Prostate gland (tissue), 2 donors: ENCODE results near the gene THRAP3. TPM values are rescaled to one million over a fixed set of nuclear protein-coding genes. Genes with fewer than 3 reads are reported as not detected.

Experiments
- DNase-seq: peaks from one replicate; pipeline ENCODE4 v3.0.0-alpha.2; 2019; ENCODE audit warnings: low spot score
- H3K27ac ChIP-seq, 2 donors: fragments of 200-600 bp; sonication (generic); 2 replicates each; pipeline ENCODE4 v1.5.1; 2017 to 2019
- H3K27me3 ChIP-seq: fragments of 200-600 bp; sonication (generic); replicated peaks from 2 replicates; pipeline ENCODE4 v1.5.1; 2019; ENCODE audit not compliant: insufficient read depth
- H3K36me3 ChIP-seq, 2 donors: fragments of 200-600 bp; sonication (generic); 1 replicate in 1 of 2; 2 replicates in 1 of 2; pipeline versions ENCODE4 v1.5.1 to v1.8.1; 2017 to 2019
- H3K4me1 ChIP-seq: fragments of 200-600 bp; sonication (generic); replicated peaks from 2 replicates; pipeline ENCODE4 v1.5.1; 2019
- H3K4me3 ChIP-seq, 2 donors: fragments of 200-600 bp; sonication (generic); 2 replicates each; pipeline ENCODE4 v1.5.1; 2017 to 2019
- H3K9me3 ChIP-seq: fragments of 200-600 bp; sonication (generic); 2 replicates; pipeline ENCODE4 v1.5.1; 2017
- POLR2A ChIP-seq: fragments of 450-650 bp; IDR thresholded peaks from one replicate; pipeline ENCODE4 v1.6.1; 2016; ENCODE audit warnings: antibody characterized with exemption, mild to moderate bottlenecking
- POLR2AphosphoS5 ChIP-seq: sonication (generic); formaldehyde crosslinking; IDR thresholded peaks from one replicate; pipeline ENCODE4 v1.6.1; 2017; ENCODE audit warnings: antibody characterized with exemption
- WGBS: methylation state at CpG from one replicate; pipeline ENCODE4 v1.1.5; 2018; 5-methylcytosine and 5-hydroxymethylcytosine counted together
- intact Hi-C: fragments of 100-400 bp; cut with DNase I; formaldehyde crosslinking; loops from one replicate; pipeline ENCODE4 v1.14.2; 2022
- total RNA-seq, 2 donors: library from RNA; depleted of rRNA; stranded (reverse); fragments of >200 nt; gene quantifications; one replicate each; pipeline ENCODE4 v1.1.0, GENCODE V29; 2016
- TF ChIP-seq, protein P1 (sequence below), 4 experiments: fragments of 200-600 bp in 2 of 4; fragments of 450-650 bp in 2 of 4; sonication (generic) in 2 of 4; IDR thresholded peaks; 1 replicate in 3 of 4; 2 replicates in 1 of 4; pipeline ENCODE4 v1.5.1; 2016 to 2019; ENCODE audit warnings: antibody characterized with exemption in 4 of 4, mild to moderate bottlenecking in 2 of 4, moderate library complexity in 2 of 4

THRAP3 gene, protein sequence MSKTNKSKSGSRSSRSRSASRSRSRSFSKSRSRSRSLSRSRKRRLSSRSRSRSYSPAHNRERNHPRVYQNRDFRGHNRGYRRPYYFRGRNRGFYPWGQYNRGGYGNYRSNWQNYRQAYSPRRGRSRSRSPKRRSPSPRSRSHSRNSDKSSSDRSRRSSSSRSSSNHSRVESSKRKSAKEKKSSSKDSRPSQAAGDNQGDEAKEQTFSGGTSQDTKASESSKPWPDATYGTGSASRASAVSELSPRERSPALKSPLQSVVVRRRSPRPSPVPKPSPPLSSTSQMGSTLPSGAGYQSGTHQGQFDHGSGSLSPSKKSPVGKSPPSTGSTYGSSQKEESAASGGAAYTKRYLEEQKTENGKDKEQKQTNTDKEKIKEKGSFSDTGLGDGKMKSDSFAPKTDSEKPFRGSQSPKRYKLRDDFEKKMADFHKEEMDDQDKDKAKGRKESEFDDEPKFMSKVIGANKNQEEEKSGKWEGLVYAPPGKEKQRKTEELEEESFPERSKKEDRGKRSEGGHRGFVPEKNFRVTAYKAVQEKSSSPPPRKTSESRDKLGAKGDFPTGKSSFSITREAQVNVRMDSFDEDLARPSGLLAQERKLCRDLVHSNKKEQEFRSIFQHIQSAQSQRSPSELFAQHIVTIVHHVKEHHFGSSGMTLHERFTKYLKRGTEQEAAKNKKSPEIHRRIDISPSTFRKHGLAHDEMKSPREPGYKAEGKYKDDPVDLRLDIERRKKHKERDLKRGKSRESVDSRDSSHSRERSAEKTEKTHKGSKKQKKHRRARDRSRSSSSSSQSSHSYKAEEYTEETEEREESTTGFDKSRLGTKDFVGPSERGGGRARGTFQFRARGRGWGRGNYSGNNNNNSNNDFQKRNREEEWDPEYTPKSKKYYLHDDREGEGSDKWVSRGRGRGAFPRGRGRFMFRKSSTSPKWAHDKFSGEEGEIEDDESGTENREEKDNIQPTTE
- 100 to 1,000 TPM; 100 to 123 TPM for total RNA-seq

DNA sequence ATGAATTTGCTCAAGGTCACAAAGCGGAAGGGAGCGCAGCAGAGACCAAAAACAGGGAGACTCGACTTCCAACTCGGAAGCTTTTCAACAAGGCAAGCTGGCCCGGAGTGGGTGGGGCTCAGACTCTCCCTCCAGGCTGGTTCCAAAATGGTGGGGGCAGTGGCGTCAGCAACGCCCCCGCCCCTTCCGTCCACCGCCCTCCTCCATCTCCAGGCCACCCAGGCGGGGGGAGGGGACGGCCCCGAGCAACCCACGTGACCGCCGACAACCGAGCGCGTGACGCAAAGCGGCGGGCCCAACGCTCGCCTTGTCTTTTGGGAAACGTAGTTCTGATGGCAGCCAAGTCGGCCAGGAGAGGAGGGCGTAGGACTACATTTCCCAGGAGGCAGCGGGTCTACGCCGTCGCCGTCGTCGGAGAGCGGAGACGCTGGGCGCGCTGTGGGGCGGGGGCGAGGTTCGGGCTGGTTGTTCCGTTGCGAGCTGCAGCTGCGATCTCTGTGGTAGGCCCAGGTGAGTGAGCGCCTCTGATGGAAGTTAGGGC, at the start of gene THRAP3:
Gene THRAP3 (plus strand): TSS at position 448 of the 541 bp plus-strand sequence. CDS start 58,121 bp downstream, outside the sequence.
- intact Hi-C loops = loop anchor here (1.0 to 5.0 kb wide), 2 partner anchors 58 to 75 kb away; partner anchors contain the start of gene TRAPPC3
- Histone ChIP-seq H3K9me3 (no peaks in the 10 kb centered on the region), H3K4me3 (peak within 1 kb of the TSS; percentile 66 to 68), H3K27ac (peak within 1 kb of the TSS; percentile 98), H3K27me3 (no peaks in the 10 kb centered on the region), H3K4me1 (peaks cover 11% of the 10 kb centered on the region), H3K36me3 (no peaks in the 10 kb centered on the region)
- TF ChIP-seq POLR2AphosphoS5 (peak; percentile 100), POLR2A (peak; percentile 94)
- TF ChIP-seq, protein P1, sequence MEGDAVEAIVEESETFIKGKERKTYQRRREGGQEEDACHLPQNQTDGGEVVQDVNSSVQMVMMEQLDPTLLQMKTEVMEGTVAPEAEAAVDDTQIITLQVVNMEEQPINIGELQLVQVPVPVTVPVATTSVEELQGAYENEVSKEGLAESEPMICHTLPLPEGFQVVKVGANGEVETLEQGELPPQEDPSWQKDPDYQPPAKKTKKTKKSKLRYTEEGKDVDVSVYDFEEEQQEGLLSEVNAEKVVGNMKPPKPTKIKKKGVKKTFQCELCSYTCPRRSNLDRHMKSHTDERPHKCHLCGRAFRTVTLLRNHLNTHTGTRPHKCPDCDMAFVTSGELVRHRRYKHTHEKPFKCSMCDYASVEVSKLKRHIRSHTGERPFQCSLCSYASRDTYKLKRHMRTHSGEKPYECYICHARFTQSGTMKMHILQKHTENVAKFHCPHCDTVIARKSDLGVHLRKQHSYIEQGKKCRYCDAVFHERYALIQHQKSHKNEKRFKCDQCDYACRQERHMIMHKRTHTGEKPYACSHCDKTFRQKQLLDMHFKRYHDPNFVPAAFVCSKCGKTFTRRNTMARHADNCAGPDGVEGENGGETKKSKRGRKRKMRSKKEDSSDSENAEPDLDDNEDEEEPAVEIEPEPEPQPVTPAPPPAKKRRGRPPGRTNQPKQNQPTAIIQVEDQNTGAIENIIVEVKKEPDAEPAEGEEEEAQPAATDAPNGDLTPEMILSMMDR (IDR thresholded peaks at IDR 0.05) = peak in 1 of 4 experiments; percentile 3
- peak; percentile 100 for DNase-seq
- 0% methylated on average over 45 of the region's 45 CpGs for WGBS

DNA sequence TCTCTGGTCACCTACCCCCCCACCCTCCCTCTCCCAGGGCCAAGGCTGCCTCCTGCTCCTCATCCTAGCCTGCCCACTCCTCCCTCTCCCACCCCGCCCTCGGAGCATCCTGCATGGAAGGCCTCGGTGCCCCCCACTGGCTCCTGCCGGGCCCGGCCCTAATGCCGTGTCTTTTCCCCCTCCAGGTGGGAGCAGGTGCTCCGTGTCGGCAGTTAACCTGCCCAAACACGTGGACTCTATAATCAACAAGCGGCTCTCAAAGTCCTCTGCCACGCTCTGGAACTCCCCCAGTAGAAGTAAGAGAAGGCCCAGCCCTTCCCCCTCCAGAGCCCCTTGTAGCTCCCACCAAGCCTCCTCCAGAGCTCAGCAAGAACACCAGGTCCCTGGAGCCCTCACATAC, 49.5 kb upstream of the THRAP3 start:
- DNase-seq = no peak
- H3K4me3 ChIP-seq = no peak overlapping the region
- no peaks in the 10 kb centered on the region for H3K27me3 ChIP-seq
- WGBS = 38% methylated on average over 11 of the region's 11 CpGs
- no peaks in the 10 kb centered on the region for H3K4me1 ChIP-seq
- intact Hi-C loops = no loop called here
- H3K27ac ChIP-seq = peak overlapping the region in 1 of 2 donors; percentile 53
- H3K36me3 ChIP-seq = peaks cover 31 to 51% of the 10 kb centered on the region in 2 donors
- TF ChIP-seq, protein P1 (IDR thresholded peaks at IDR 0.05) = no peak
- TF ChIP-seq POLR2A = no peak
- TF ChIP-seq POLR2AphosphoS5 = no peak
- no peaks in the 10 kb centered on the region for H3K9me3 ChIP-seq

DNA sequence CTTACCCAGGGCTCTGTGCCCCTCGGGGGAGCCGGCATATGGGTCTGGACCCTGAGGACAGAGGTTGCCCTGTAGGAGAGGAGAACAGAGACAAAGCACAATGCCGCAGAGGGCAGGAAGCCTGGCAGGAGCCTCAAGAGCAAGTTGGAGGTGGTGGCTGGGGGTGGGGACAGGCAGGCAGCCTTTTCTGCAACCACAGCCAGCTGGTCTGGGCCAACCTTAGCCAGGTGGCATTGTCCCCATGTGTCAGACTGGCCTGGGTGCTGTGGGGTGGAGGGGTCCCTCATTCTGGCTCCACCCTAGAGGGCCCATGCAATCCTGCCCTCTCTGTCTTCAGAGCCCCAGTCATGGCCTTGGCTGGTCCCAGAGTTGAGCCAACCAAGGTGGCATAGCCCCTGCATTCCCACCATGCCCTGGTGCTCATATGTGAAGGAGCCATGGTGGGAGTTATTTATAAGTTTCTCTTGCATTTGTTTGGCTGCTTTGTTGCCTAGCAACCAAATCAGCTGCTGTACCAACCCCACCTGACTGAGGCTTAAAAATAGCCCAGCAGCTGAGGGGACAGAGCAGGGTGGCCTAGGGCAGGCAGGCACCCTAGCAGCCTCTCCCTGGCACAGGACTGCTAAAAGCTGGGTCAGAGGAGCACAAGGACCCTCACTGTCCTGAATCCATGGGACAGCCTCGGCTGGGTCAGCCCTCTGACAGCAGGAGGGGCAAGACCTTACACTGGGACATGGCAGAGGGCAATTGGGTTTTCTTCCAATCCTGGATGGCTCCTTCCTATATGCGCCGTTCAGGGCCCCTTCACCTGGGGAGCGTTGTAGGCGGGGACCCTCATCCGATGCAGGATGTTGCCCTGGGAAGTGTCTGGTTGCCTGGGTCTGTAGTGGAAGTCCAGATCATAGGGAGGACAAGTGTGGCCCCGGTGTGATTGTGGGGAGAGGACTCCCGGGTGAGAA, 48.8 kb upstream of the THRAP3 start:
- H3K9me3 ChIP-seq = no peaks in the 10 kb centered on the region
- H3K36me3 ChIP-seq = peaks cover 35 to 58% of the 10 kb centered on the region in 2 donors
- H3K27me3 ChIP-seq = no peaks in the 10 kb centered on the region
- intact Hi-C loops = no loop called here
- 85% methylated on average over 11 of the region's 11 CpGs for WGBS
- TF ChIP-seq, protein P1 (IDR thresholded peaks at IDR 0.05) = no peak
- no peak for TF ChIP-seq POLR2A
- no peak for TF ChIP-seq POLR2AphosphoS5
- H3K27ac ChIP-seq = peak overlapping the region; percentile 30 to 53
- H3K4me3 ChIP-seq = no peak overlapping the region
- no peak for DNase-seq
- no peaks in the 10 kb centered on the region for H3K4me1 ChIP-seq
